MM.1S (cell line): ENCODE measurements around the gene CTSD.

Experiments used
- DNase-seq: peaks from one replicate; pipeline ENCODE4 v3.0.0-alpha.2; 2015
- H2AFZ ChIP-seq: fragments of 300-600 bp; sonication (generic); 2 replicates; pipeline ENCODE4 v1.6.0; 2016; ENCODE audit warnings: antibody characterized with exemption, low read length
- H3F3A ChIP-seq: fragments of 300-600 bp; sonication (generic); 2 replicates; pipeline ENCODE4 v1.6.1; 2016; ENCODE audit warnings: mild to moderate bottlenecking, antibody characterized with exemption, low read length, moderate library complexity, mixed read lengths; ENCODE audit not compliant: insufficient read depth
- H3K27ac ChIP-seq: fragments of 300-600 bp; sonication (generic); 2 replicates; pipeline ENCODE4 v1.5.1; 2016; ENCODE audit warnings: mild to moderate bottlenecking, low read length
- H3K27me3 ChIP-seq: fragments of 300-600 bp; sonication (generic); replicated peaks from 2 replicates; pipeline ENCODE4 v1.6.0; 2016; ENCODE audit warnings: low read length; ENCODE audit not compliant: insufficient read depth
- H3K36me3 ChIP-seq: fragments of 300-600 bp; sonication (generic); replicated peaks from 2 replicates; pipeline ENCODE4 v1.6.1; 2016; ENCODE audit warnings: mild to moderate bottlenecking, low read length, mixed read lengths; ENCODE audit not compliant: insufficient read depth
- H3K4me1 ChIP-seq: fragments of 300-600 bp; sonication (generic); 2 replicates; pipeline ENCODE4 v1.6.1; 2016; ENCODE audit warnings: low read length, mixed read lengths
- H3K4me2 ChIP-seq: fragments of 300-600 bp; sonication (generic); 2 replicates; pipeline ENCODE4 v1.6.0; 2016; ENCODE audit warnings: low read depth, low read length
- H3K4me3 ChIP-seq: fragments of 300-600 bp; sonication (generic); 2 replicates; pipeline ENCODE4 v1.5.1; 2016; ENCODE audit warnings: low read length, mixed read lengths
- H3K79me2 ChIP-seq: fragments of 300-600 bp; sonication (generic); 2 replicates; pipeline ENCODE4 v1.6.1; 2016; ENCODE audit warnings: mixed run types, low read length, mixed read lengths
- H3K9ac ChIP-seq: fragments of 300-600 bp; sonication (generic); 2 replicates; pipeline ENCODE4 v1.6.1; 2016; ENCODE audit warnings: low read length, mixed read lengths
- H3K9me2 ChIP-seq: fragments of 300-600 bp; sonication (generic); replicated peaks from 2 replicates; pipeline ENCODE4 v1.6.1; 2016; ENCODE audit warnings: mild to moderate bottlenecking, low read length, mixed read lengths; ENCODE audit not compliant: insufficient read depth
- H3K9me3 ChIP-seq: fragments of 300-600 bp; sonication (generic); replicated peaks from 2 replicates; pipeline ENCODE4 v1.6.1; 2016; ENCODE audit warnings: mild to moderate bottlenecking, low read length, mixed read lengths; ENCODE audit not compliant: insufficient read depth
- H4K20me1 ChIP-seq: fragments of 300-600 bp; sonication (generic); 2 replicates; pipeline ENCODE4 v1.6.1; 2016; ENCODE audit warnings: mild to moderate bottlenecking, low read length, moderate library complexity, mixed read lengths; ENCODE audit not compliant: insufficient read depth
- EZH2 ChIP-seq: fragments of 300-600 bp; sonication (generic); optimal IDR thresholded peaks from 2 replicates; pipeline ENCODE3; 2017; ENCODE audit warnings: low read depth, mild to moderate bottlenecking, antibody characterized with exemption, low read length, mixed read lengths
- EZH2phosphoT487 ChIP-seq: fragments of 300-600 bp; sonication (generic); IDR thresholded peaks from 2 replicates; pipeline ENCODE4 v1.6.1; 2018; ENCODE audit warnings: antibody characterized with exemption, low read length
- TF ChIP-seq, protein P1 (sequence below): fragments of 300-600 bp; sonication (generic); IDR thresholded peaks from 2 replicates; pipeline ENCODE4 v1.5.1; 2016; ENCODE audit warnings: antibody characterized with exemption, low read length, mixed read lengths

The CTSD gene

DNA sequence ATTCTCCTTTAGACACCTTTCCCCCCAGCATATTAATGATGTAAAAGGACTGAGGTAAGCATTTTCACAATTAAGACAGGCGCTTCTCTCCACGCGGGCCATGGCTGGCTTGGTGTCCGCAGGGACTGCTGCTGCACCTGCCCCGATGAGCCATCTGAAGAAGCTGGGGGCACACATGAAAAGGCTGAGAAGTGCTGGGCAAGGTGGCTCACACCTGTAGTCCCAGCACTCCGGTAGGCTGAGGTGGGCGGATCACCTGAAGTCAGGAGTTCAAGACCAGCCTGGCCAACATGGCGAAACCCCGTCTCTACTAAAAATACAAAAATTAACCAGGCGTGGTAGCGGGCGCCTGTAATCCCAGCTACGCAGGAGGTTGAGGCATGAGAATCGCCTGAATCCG is 45.4 kb downstream of the CTSD start:
- no peaks in the 10 kb centered on the region for H3K79me2 ChIP-seq
- no peak for DNase-seq
- no peaks in the 10 kb centered on the region for H3K9me2 ChIP-seq
- TF ChIP-seq, protein P1, sequence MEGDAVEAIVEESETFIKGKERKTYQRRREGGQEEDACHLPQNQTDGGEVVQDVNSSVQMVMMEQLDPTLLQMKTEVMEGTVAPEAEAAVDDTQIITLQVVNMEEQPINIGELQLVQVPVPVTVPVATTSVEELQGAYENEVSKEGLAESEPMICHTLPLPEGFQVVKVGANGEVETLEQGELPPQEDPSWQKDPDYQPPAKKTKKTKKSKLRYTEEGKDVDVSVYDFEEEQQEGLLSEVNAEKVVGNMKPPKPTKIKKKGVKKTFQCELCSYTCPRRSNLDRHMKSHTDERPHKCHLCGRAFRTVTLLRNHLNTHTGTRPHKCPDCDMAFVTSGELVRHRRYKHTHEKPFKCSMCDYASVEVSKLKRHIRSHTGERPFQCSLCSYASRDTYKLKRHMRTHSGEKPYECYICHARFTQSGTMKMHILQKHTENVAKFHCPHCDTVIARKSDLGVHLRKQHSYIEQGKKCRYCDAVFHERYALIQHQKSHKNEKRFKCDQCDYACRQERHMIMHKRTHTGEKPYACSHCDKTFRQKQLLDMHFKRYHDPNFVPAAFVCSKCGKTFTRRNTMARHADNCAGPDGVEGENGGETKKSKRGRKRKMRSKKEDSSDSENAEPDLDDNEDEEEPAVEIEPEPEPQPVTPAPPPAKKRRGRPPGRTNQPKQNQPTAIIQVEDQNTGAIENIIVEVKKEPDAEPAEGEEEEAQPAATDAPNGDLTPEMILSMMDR, result no peak
- no peak for TF ChIP-seq EZH2phosphoT487
- peaks cover 94% of the 10 kb centered on the region for H3K27me3 ChIP-seq
- no peaks in the 10 kb centered on the region for H3K9me3 ChIP-seq
- H3K4me2 ChIP-seq, result no peak overlapping the region
- no peak overlapping the region for H3K9ac ChIP-seq
- H3K27ac ChIP-seq, result no peak overlapping the region
- H3K4me3 ChIP-seq, result no peak overlapping the region
- no peaks in the 10 kb centered on the region for H3K4me1 ChIP-seq
- no peaks in the 10 kb centered on the region for H4K20me1 ChIP-seq
- no peaks in the 10 kb centered on the region for H3K36me3 ChIP-seq
- H2AFZ ChIP-seq, result no peak overlapping the region
- H3F3A ChIP-seq, result no peaks in the 10 kb centered on the region

DNA sequence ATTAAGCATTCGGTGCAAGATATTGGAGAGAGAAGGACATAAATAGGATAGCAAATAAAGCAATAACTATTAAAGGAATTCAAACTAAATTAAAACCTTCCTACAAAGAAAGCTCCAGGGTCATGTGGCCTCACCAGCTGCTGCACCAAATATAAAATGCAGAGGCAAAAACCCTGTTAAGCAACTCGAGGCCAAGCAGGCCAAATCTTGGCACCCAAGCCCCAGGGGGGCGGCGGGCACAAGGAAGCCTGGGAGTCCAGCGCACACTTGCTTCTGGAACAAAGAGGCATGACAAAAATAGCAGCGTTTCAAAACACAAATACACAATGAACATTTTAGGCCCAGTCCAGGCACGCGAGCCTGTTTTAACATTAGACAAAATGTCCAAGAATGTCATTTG is 46.0 kb downstream of the CTSD start:
- H3K9me3 ChIP-seq, result no peaks in the 10 kb centered on the region
- H3K79me2 ChIP-seq, result no peaks in the 10 kb centered on the region
- no peak overlapping the region for H3K9ac ChIP-seq
- H3K27ac ChIP-seq, result no peak overlapping the region
- no peak overlapping the region for H3K4me2 ChIP-seq
- H3F3A ChIP-seq, result no peaks in the 10 kb centered on the region
- TF ChIP-seq, protein P1, result no peak
- TF ChIP-seq EZH2phosphoT487 (no peak), EZH2 (no peak)
- peaks cover 93% of the 10 kb centered on the region for H3K27me3 ChIP-seq
- H3K4me1 ChIP-seq, result no peaks in the 10 kb centered on the region
- no peak overlapping the region for H2AFZ ChIP-seq
- H3K4me3 ChIP-seq, result no peak overlapping the region
- no peaks in the 10 kb centered on the region for H3K36me3 ChIP-seq
- no peaks in the 10 kb centered on the region for H4K20me1 ChIP-seq
- H3K9me2 ChIP-seq, result no peaks in the 10 kb centered on the region
- DNase-seq, result no peak

DNA sequence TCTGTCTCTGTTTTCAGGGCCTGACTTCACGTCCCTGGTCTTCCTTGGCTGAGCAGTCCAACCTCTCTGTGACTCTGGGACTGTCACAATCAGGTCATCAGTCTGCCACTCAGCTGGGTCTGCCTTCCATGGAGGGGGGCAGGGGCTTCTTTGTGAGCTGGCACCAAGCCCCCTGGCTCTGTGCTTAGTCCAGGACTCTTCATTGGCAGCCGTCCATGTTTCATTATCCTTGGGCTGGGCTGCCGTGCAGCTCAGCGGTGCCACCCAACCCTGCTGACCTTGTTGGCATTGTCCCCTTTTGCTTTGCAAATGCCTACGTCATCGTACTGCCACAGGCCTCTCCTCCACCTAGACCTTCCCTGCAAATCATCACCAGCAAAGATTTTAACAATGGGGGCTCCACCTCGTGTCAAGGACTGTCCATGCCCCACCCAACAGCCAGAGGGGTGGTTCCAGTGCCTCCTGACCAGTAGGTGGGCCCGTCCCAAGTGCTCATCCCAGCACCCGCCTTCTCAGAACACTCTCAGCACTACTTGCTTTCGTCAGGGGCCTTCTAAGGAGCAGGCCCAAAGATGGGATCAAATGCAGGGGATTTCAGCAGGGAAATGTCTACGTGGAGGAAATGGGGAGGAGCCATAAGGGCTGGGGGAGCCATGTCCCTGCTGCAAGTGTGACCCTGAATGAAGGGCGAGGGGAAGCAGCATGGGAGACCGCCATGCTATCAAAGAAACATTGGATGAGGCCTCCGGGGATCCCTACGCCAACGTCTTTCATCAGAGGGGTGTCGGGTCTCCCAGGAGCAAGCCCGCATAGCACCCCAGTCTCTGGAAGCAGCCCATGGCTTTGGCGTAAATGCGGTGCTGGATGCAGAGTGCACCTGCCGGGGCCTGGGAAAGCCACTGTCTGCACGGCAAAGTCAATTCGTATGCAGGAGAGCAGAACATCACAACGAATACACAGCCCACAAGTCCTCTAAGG is 48.5 kb downstream of the CTSD start:
- no peak overlapping the region for H3K4me3 ChIP-seq
- no peak overlapping the region for H3K27ac ChIP-seq
- no peaks in the 10 kb centered on the region for H3K36me3 ChIP-seq
- H4K20me1 ChIP-seq, result no peaks in the 10 kb centered on the region
- H3K27me3 ChIP-seq, result peaks cover 94% of the 10 kb centered on the region
- H3K79me2 ChIP-seq, result no peaks in the 10 kb centered on the region
- no peak overlapping the region for H3K9ac ChIP-seq
- H3K4me1 ChIP-seq, result no peaks in the 10 kb centered on the region
- DNase-seq, result no peak
- TF ChIP-seq EZH2phosphoT487 (no peak), EZH2 (no peak)
- TF ChIP-seq, protein P1, result no peak
- H3K4me2 ChIP-seq, result no peak overlapping the region
- H3F3A ChIP-seq, result no peaks in the 10 kb centered on the region
- no peak overlapping the region for H2AFZ ChIP-seq
- H3K9me3 ChIP-seq, result no peaks in the 10 kb centered on the region
- H3K9me2 ChIP-seq, result no peaks in the 10 kb centered on the region
